ENCODE data around the gene CLDN16.

Gene CLDN16

DNA sequence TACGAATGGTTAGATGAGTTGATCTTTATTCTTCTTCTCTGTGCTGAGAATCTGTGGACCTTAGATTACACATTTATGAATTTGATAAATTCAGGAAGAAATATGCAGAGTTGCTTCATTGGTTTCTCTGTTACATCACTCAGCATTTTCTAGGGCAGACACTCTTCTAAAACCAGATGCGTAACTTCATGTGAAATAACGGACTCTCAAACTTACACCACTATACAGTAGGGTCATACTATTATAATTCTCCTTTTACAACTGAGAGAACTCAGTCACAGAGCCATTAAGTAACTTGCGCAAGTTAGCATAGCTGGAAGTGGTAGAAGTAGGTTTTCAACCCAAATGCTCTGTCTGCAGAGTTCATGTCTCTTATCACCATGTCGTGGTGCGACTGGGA, 56.0 kb downstream of the CLDN16 start:
- no peak for DNase-seq

DNA sequence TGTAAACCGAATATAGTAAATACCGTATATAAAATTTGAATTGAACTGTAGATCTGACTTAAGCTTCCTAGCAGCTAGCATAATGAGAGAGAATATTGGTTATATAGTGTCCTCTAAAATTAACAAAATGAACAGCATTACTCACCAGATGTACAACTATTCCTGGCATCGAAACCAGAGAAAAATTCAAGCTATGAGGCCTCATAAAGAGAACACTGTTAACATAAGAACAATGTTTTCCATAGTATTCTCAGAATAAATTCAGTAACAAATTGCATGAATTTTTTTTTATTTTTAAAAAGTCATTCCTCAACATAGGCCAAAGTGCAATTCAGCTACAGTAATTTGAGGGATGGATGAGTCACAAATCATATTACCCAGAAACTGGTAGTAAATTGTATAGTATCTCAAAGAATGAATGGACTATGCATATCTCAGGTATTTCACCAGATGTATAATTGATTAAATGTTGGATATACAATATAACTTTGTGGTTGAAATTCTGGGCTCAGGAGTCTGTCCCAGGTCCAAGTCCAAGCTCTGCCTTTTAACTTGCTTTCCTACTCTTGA, 56.7 kb downstream of the CLDN16 start:
- DNase-seq: no peak

DNA sequence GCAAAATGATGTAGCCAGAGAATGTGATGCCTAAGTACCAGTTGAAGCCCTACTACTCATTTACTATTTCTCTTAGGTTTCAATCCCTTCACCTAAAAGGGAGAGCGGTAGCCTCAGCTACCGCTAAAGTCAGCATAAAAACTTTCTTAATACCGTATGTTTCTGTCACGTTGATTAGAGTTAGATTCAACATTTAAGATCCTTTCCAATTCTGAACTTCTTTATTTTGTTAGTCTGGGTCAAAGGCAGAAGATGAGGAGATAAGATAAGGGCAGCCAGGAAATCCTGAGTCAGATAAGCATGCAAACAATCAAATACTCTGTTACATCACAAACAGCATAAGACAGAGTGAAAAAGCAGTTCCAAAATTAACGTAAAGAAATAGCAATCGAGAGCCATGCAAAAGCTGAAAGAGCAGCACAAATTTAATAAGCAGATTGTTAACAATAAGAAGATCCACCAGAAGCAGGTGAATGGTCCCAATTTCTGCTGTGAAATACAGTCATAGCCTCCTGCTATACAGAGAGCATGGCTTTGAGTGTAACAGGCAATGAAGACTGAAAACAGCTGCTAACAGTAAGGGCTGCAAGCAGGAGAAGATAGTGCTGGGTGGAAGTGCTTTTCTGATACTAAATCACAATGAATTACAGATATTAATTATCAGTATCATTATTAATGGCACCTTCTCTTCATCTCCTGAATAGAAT, 58.8 kb downstream of the CLDN16 start:
- no peak for DNase-seq

DNA sequence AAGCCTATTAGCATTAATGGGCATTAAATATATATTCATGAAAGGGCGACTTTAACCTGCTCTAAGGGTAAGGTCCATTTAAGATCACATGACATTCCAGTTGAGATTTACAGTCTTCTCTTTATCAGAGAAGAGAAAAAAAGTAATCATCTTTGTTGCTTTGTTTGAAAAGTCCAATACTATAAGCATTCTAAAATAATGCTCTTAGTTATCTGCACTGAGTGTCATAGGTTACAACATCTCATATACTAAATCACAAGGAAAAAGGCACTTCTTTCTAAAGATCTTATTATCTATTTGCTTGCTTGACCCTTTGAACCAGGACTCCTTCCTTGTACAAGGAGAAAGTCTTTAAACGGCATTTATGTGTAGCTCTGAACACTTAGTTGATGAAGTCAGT, 60.3 kb downstream of the CLDN16 start:
- DNase-seq: no peak

DNA sequence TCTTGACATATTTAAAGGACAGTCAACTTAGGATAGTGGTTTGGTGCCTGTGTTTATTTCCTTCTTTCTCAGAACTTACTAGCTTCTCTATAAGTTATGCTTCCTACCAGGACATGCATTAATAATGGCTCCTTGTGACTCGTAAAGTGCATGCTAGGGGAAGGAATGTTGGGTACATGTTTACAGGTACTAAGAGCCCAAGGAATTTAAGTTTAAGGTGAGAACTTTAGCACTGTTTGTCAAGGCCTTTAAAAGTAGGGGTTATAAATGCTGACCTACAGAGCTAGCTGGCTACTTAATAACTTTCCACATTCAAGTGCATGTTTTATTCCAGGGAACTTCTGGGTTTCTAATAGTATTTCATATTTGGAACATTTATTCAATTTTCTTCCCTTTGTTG, 61.8 kb downstream of the CLDN16 start, which contains the start of gene TMEM207:
TSS of gene TMEM207 (minus strand) at position 101 of the 400 bp plus-strand sequence. CDS start at position 9, 92 bp downstream.
- no peak for DNase-seq

DNA sequence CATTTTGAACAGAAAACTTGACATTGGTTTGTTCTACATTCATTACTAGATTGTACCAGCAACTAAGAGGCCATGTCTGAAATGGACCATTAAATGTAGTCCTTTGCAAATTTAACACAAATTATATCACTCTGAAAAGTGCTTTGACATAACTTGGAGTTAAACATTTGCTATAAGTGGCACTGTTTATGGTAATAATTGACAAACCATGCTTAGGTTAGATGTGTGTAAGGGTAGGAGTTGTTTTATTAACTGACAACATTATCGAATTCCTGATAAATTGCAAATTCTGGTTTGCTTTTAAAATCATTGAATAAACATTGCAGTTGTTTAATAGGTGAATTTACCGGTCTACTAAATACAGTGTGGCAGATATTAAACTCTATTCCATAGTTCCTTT, 67.9 kb downstream of the CLDN16 start:
- DNase-seq: no peak

DNA sequence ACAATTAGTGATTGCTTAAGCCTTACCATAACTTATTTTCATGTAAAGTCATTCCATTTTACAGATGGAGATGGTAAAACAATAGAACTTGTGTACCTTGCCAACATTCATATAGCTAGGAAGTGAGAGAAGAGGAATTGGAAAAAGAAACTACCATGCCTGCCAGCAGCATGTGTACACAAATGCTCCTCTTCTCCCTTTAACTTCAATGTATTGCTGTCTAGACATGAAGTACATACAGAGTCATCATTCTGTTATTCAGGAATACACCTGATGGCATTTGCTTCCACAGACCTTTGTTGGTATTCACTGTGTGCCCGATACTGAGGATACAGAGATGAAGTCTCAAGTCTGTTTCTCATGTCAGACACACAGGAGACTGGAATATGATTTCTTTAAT, 68.8 kb downstream of the CLDN16 start:
- no peak for DNase-seq

DNA sequence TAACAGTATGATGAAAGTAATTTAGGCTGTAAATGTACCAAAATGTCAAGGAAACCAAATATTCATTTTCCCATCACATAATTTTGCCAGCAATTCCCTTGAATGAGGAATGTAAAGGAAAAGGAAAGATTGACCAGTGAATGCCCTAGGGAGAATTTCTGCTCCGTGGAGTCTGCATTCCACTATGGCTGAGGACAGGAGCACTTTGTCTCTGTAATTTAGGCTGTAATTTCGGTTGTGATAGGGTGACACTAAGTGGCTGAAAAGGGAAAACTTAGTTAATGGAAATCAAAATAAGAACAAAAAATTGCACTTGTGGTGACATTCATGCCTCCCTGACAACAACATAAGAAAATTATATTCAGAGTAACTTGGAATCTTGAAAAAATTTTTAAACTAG, 70.1 kb downstream of the CLDN16 start:
- DNase-seq: no peak
